Adrenal gland (tissue), 12 donors: ENCODE results near the gene SREBF1. TPM values are rescaled to one million over a fixed set of nuclear protein-coding genes. Genes with fewer than 3 reads are reported as not detected.

ENCODE experiments used
- DNase-seq, 7 donors: peaks; one replicate each; pipeline ENCODE4 v3.0.0-alpha.2; 2019 to 2020
- H3K27ac ChIP-seq, 5 donors: fragments of 200-600 bp; sonication (generic) in 4 of 5; 1 replicate in 3 of 5; 2 replicates in 2 of 5; pipeline versions ENCODE4 v1.5.1 to v1.8.0; 2016 to 2020; ENCODE audit warnings: mild to moderate bottlenecking in 1 of 5
- H3K27me3 ChIP-seq: fragments of 200-600 bp; 2 replicates; pipeline ENCODE4 v1.8.0; 2021
- H3K36me3 ChIP-seq, 2 donors: fragments of 200-600 bp; replicated peaks in 1 of 2; 1 replicate in 1 of 2; 2 replicates in 1 of 2; pipeline versions ENCODE4 v1.5.1 to v1.8.0; 2018 to 2022
- H3K4me1 ChIP-seq, 2 donors: fragments of 200-600 bp; replicated peaks in 1 of 2; 1 replicate in 1 of 2; 2 replicates in 1 of 2; pipeline versions ENCODE4 v1.5.1 to v1.8.0; 2018 to 2021
- H3K4me3 ChIP-seq, 4 donors: fragments of 200-600 bp; sonication (generic) in 3 of 4; one replicate each; pipeline ENCODE4 v1.5.1; 2016 to 2018
- H3K9me3 ChIP-seq, 3 donors: fragments of 200-600 bp; sonication (generic) in 1 of 3; replicated peaks in 1 of 3; 1 replicate in 2 of 3; 2 replicates in 1 of 3; pipeline versions ENCODE4 v1.5.1 to v1.8.0; 2016 to 2021
- CTCF ChIP-seq, 6 experiments: fragments of 450-650 bp in 4 of 6; fragments of 200-600 bp in 2 of 6; sonication (generic) in 1 of 6; IDR thresholded peaks; 1 replicate in 5 of 6; 2 replicates in 1 of 6; pipeline versions ENCODE4 v1.5.1 to v1.8.0; 2016 to 2021; ENCODE audit warnings: antibody characterized with exemption in 6 of 6, mild to moderate bottlenecking in 2 of 6, moderate library complexity in 1 of 6
- POLR2A ChIP-seq, 2 donors: fragments of 450-650 bp; IDR thresholded peaks; one replicate each; pipeline ENCODE4 v1.6.1; 2017; ENCODE audit warnings: antibody characterized with exemption in 2 of 2, mild to moderate bottlenecking in 2 of 2, moderate library complexity in 1 of 2
- WGBS, 4 donors: extraction: QIAGEN DNeasy Blood & Tissue Kit in 2 of 4; methylation state at CpG; one replicate each; pipeline versions ENCODE4 v1.1.5 to v1.1.7; 2013 to 2017; 5-methylcytosine and 5-hydroxymethylcytosine counted together
- intact Hi-C, 2 donors: fragments of 100-400 bp; cut with DNase I; formaldehyde crosslinking; loops; one replicate each; pipeline versions ENCODE4 v1.14.1 to v1.15.0; 2022 to 2023
- polyA plus RNA-seq, 3 donors: library from polyadenylated mRNA; stranded (reverse); fragments of 200-250 nt in 2 of 3; fragments of 350-450 nt in 1 of 3; fragmentation: Illumina TruSeq in 1 of 3; extraction: RNeasy Lipid Tissue Mini Kit (QIAGEN cat#74804) in 1 of 3; gene quantifications; one replicate each; pipeline ENCODE4 v1.2.3, GENCODE V29; 2013 to 2014
- total RNA-seq, 9 donors: library from RNA; depleted of rRNA in 4 of 9; stranded (reverse); fragments of >200 nt in 4 of 9; fragments of 120-200 nt in 1 of 9; fragmentation: NEBNext Ultra II Directional in 1 of 9; extraction: Animal tissue kit (Norgen Biotek cat#: 25700) in 1 of 9; gene quantifications; one replicate each; pipeline versions ENCODE4 v1.1.0 to v1.2.4, GENCODE V29; 2013 to 2023
- donor health status: healthy with polysubstance abuse.
- donor health status: Bipolar disorder and iron deficiency.
- donor health status: DM: yes; HTN: yes; CAD: no.
- donor health status: DM: no; HTN: no; CAD: no.
- donor health status: DM: no; HTN: no; CAD: no.
- donor health status: DM: yes; HTN: yes; CAD: no.

SREBF1 gene
- total and polyA plus RNA-seq, 12 donors, result 48.2 to 850 (median 576) TPM

DNA sequence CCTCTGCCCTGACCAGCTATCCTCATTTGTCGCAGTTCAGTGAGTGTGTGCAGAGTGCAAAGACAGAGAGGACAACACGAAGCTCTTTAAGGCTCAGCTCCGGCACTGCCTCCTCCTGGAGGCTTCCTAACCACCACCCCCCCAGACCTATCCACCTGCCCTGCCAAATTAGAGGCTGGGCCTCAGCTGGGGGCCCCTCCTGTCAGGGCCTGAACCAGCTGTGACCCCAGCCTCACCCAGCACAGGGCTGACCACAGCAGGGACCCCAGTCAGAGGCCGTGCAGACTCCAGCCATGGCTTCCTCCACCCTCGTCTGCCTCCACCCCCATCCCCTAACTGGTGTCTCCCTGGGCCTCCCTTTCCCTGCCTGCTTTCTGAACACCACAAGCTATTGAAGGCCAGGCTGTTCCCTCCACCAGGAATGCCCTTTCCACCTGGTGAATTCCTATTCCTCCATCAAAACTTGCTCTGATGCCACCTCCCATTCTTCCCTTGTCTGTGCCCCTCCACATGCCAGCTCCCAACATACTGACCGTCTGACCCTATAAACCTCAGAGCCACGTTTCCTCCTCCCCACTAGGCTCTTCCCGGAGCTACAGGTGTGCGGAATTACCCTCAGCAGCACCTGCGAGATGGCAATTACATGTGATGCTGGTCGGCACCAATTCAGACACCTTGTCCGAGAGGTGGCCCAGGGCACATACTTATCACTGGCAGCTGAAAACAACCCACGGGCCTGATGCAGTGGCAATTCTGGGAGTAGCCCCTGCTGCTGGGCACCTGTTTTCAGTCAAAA lies 8.8 kb downstream of the SREBF1 start:
- no peaks in the 10 kb centered on the region for H3K9me3 ChIP-seq
- no peak overlapping the region for H3K4me3 ChIP-seq
- intact Hi-C loops, result no loop called here
- 81 to 86% (median 83%) methylated on average over 11 to 13 of the region's 13 CpGs for WGBS, 4 donors
- no peaks in the 10 kb centered on the region for H3K36me3 ChIP-seq
- no peaks in the 10 kb centered on the region for H3K27me3 ChIP-seq
- peak overlapping the region in 1 of 5 donors; percentile 4 for H3K27ac ChIP-seq
- no peak for DNase-seq
- TF ChIP-seq POLR2A (IDR thresholded peaks at IDR 0.05) (no peak), CTCF (IDR thresholded peaks at IDR 0.05) (no peak)
- H3K4me1 ChIP-seq, result peaks cover 47 to 72% of the 10 kb centered on the region in 2 donors

DNA sequence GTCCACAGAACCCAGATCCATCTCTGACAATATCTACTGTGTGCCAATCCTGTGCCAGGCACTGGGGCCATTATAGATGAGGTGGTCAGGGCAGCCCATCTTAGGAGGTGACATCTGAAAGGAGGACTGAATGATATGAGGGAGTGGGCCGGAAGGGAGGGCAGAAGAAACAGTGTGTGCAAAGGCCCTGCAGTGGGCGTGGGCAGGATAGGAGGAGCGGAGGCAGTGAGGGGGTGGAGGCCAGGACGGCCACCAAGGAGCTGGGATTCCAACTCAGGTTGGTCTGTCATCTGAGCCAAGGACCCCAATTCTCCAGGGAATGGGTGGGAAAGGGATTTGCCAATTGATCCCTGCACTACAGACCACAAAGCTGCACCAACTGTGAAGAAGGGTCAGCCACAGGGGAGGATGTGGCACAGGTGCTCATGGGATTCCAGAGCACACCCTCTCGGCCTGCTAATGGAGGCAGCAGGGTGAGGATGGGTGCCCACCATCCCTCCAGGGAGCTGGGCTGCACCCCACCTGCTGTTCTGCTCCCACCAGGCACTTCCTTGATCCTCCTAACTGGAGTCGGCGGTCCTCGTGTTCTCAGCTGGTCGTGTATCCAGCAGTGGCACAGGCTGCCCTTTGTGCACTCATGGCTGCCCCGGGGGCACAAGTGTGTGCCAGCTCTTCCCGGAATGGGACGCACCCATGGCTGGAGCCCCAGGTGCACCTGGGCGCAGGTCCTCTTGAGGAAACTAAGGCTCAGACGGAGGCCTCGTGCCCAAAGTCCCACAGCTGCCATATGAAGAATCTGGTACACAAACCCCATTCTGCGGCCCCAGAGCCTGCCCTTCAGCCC lies 9.6 kb downstream of the SREBF1 start:
- intact Hi-C loops, result no loop called here
- no peak for TF ChIP-seq POLR2A (IDR thresholded peaks at IDR 0.05)
- TF ChIP-seq CTCF (IDR thresholded peaks at IDR 0.05), result no peak
- H3K9me3 ChIP-seq, result no peaks in the 10 kb centered on the region
- H3K4me3 ChIP-seq, result no peak overlapping the region
- peak overlapping the region in 3 of 5 donors; percentile 4 to 95 (median 93) for H3K27ac ChIP-seq
- H3K27me3 ChIP-seq, result no peaks in the 10 kb centered on the region
- WGBS, 4 donors, result 92 to 96% (median 95%) methylated on average over 14 to 16 of the region's 16 CpGs
- no peak for DNase-seq
- H3K4me1 ChIP-seq, result peaks cover 54 to 72% of the 10 kb centered on the region in 2 donors
- H3K36me3 ChIP-seq, result no peaks in the 10 kb centered on the region

DNA sequence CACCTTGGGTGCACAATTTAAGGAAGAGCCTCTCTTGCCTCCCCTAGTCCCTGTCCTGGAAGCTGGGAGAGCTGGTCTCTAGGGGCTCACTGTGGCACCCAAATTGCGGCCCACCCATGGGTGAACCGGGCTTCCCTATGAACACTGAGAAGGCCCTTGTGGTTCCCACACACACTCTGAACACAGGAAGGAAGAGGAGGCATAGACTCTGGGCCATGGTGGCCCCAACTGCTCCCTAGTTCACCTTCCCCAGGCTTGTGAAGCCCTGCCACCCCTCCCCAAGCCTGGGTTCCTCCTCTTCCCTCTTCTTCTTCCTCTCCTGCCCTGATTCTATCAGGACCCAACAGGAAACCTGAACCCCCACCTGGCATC lies 10.5 kb downstream of the SREBF1 start:
- H3K36me3 ChIP-seq, result no peaks in the 10 kb centered on the region
- no peaks in the 10 kb centered on the region for H3K9me3 ChIP-seq
- peak overlapping the region in 3 of 5 donors; percentile 93 to 95 (median 95) for H3K27ac ChIP-seq
- H3K4me1 ChIP-seq, result peaks cover 59 to 71% of the 10 kb centered on the region in 2 donors
- intact Hi-C loops, result no loop called here
- H3K27me3 ChIP-seq, result no peaks in the 10 kb centered on the region
- no peak overlapping the region for H3K4me3 ChIP-seq
- no peak for TF ChIP-seq POLR2A (IDR thresholded peaks at IDR 0.05)
- no peak for TF ChIP-seq CTCF (IDR thresholded peaks at IDR 0.05)
- DNase-seq, result no peak
- 55 to 100% (median 89%) methylated on average over 1 to 2 of the region's 2 CpGs for WGBS, 4 donors
